Endothelial cell of umbilical vein (primary cell): ENCODE data around the gene RAB27B. TPM values are rescaled to one million over a fixed set of nuclear protein-coding genes. Genes with fewer than 3 reads are reported as not detected.

Source experiments
- BruUV-seq: library from RNA; stranded (reverse); fragments of 400-500 nt; replicated peaks from 2 replicates; lab custom pipeline; 2021; lab: Mats Ljungman, UMichigan
- CTCF ChIA-PET: fragments of 300-600, 350-600 bp; sonication (Branson Sonifier 250); formaldehyde crosslinking; loops from one replicate; lab custom pipeline; 2021; ENCODE audit warnings: antibody characterized with exemption, inconsistent platforms; lab: Charles Lee
- POLR2A ChIA-PET: fragments of 300-600, 350-600 bp; sonication (Branson Sonifier 250); formaldehyde crosslinking; loops from one replicate; lab custom pipeline; 2021; ENCODE audit warnings: antibody characterized with exemption, inconsistent platforms; lab: Charles Lee
- DNase-seq: peaks from one replicate; pipeline ENCODE4 v3.0.0-alpha.2; 2011; ENCODE audit warnings: low read depth, low spot score
- FAIRE-seq: peaks from 2 replicates; lab custom pipeline; 2011; peaks lifted over from hg19 to GRCh38; lab: Jason Lieb, UNC
- H2AFZ ChIP-seq: 2 replicates; pipeline ENCODE4 v1.6.0; 2012; ENCODE audit warnings: low read depth, low read length, control low read depth, inconsistent platforms
- H3K27ac ChIP-seq: 2 replicates; pipeline ENCODE4 v1.5.1; 2011; ENCODE audit warnings: low read depth, mild to moderate bottlenecking, control low read depth, low read length, moderate library complexity; ENCODE audit not compliant: insufficient read depth
- H3K27me3 ChIP-seq, 2 experiments: 2 replicates each; pipeline versions ENCODE4 v1.6.0 to v1.6.1; 2011; ENCODE audit warnings: low read length in 2 of 2, mixed read lengths in 1 of 2; ENCODE audit not compliant: control insufficient read depth in 2 of 2, insufficient read depth in 2 of 2
- H3K36me3 ChIP-seq, 2 experiments: 2 replicates in 1 of 2; 3 replicates in 1 of 2; pipeline ENCODE4 v1.5.1; 2011; ENCODE audit warnings: low read length in 2 of 2, mild to moderate bottlenecking in 1 of 2, moderate library complexity in 1 of 2; ENCODE audit not compliant: control insufficient read depth in 2 of 2, insufficient read depth in 2 of 2; ENCODE audit errors: extremely low read depth in 1 of 2
- H3K4me1 ChIP-seq: 3 replicates; pipeline ENCODE4 v1.5.1; 2011; ENCODE audit warnings: mild to moderate bottlenecking, low read length; ENCODE audit not compliant: control insufficient read depth, insufficient read depth; ENCODE audit errors: extremely low read depth
- H3K4me2 ChIP-seq: 2 replicates; pipeline ENCODE4 v1.6.1; 2011; ENCODE audit warnings: low read length, control low read depth, mixed read lengths; ENCODE audit not compliant: insufficient read depth
- H3K4me3 ChIP-seq, 3 experiments: fragments of 200-600 bp in 1 of 3; sonication (generic), shearing (Covaris generic) in 1 of 3; replicated peaks in 1 of 3; 2 replicates each; pipeline ENCODE4 v1.5.1; 2011 to 2016; ENCODE audit warnings: control low read depth in 3 of 3, low read length in 3 of 3, mild to moderate bottlenecking in 2 of 3, inconsistent platforms in 1 of 3, low read depth in 1 of 3, moderate library complexity in 1 of 3; ENCODE audit not compliant: insufficient read depth in 1 of 3
- H3K79me2 ChIP-seq: 2 replicates; pipeline ENCODE4 v1.6.0; 2012; ENCODE audit warnings: low read length, inconsistent platforms; ENCODE audit not compliant: control insufficient read depth, insufficient read depth
- H3K9ac ChIP-seq: replicated peaks from 2 replicates; pipeline ENCODE3; 2011; ENCODE audit warnings: low read length, control low read depth; ENCODE audit not compliant: insufficient read depth; ENCODE audit errors: extremely low read depth
- H3K9me1 ChIP-seq: replicated peaks from 3 replicates; pipeline ENCODE4 v1.6.0; 2011; ENCODE audit warnings: mild to moderate bottlenecking, low read length; ENCODE audit not compliant: control insufficient read depth, insufficient read depth; ENCODE audit errors: extremely low read depth
- H3K9me3 ChIP-seq: replicated peaks from 2 replicates; pipeline ENCODE4 v1.5.1; 2012; ENCODE audit warnings: low read length, inconsistent platforms; ENCODE audit not compliant: control insufficient read depth, insufficient read depth
- H4K20me1 ChIP-seq: replicated peaks from 2 replicates; pipeline ENCODE3; 2011; ENCODE audit warnings: mild to moderate bottlenecking, low read length; ENCODE audit not compliant: control insufficient read depth, insufficient read depth; ENCODE audit errors: extremely low read depth
- CTCF ChIP-seq, 2 donors: IDR thresholded peaks; 1 replicate in 1 of 2; 2 replicates in 1 of 2; pipeline ENCODE4 v1.5.1; 2011; ENCODE audit warnings: low read length in 2 of 2, mild to moderate bottlenecking in 2 of 2, moderate library complexity in 2 of 2, control low read depth in 1 of 2, inconsistent platforms in 1 of 2, low read depth in 1 of 2; ENCODE audit not compliant: insufficient read depth in 1 of 2; ENCODE audit errors: extremely low read depth in 1 of 2
- EZH2 ChIP-seq: IDR thresholded peaks from 2 replicates; pipeline ENCODE4 v1.6.1; 2012; ENCODE audit warnings: borderline replicate concordance, low read depth, mild to moderate bottlenecking, moderate library complexity, low read length, inconsistent platforms; ENCODE audit not compliant: severe bottlenecking
- FOS ChIP-seq: IDR thresholded peaks from 2 replicates; pipeline ENCODE4 v1.6.1; 2011; ENCODE audit warnings: mild to moderate bottlenecking, low read length, moderate library complexity, borderline replicate concordance; ENCODE audit not compliant: insufficient read depth
- GATA2 ChIP-seq: IDR thresholded peaks from 2 replicates; pipeline ENCODE4 v1.7.0; 2011; ENCODE audit warnings: low read depth, mild to moderate bottlenecking, moderate library complexity, mixed read lengths, low read length; ENCODE audit not compliant: insufficient read length, insufficient read depth
- JUN ChIP-seq: IDR thresholded peaks from 2 replicates; pipeline ENCODE4 v1.6.1; 2011; ENCODE audit warnings: borderline replicate concordance, low read depth; ENCODE audit not compliant: insufficient read length, insufficient read depth
- MAX ChIP-seq: IDR thresholded peaks from 2 replicates; pipeline ENCODE4 v1.6.1; 2011; ENCODE audit not compliant: insufficient read depth, insufficient read length
- MYC ChIP-seq: IDR thresholded peaks from one replicate; pipeline ENCODE4 v1.6.1; 2011; ENCODE audit warnings: mild to moderate bottlenecking, low read depth, low read length
- POLR2A ChIP-seq: IDR thresholded peaks from 2 replicates; pipeline ENCODE4 v1.6.1; 2012; ENCODE audit warnings: low read depth, mild to moderate bottlenecking, control low read depth, low read length
- POLR2AphosphoS5 ChIP-seq: IDR thresholded peaks from 2 replicates; pipeline ENCODE4 v1.6.1; 2012; ENCODE audit warnings: low read depth, mild to moderate bottlenecking, control low read depth, low read length, moderate library complexity; ENCODE audit not compliant: insufficient read depth
- dilution Hi-C: fragments of 300-500 bp; cut with MboI; formaldehyde crosslinking; loops from one replicate; pipeline ENCODE4 v1.15.0; 2019; ENCODE audit warnings: low sequenced_read_pairs; ENCODE audit not compliant: extremely low pct_ligation_motif_present
- intact Hi-C: fragments of 100-400 bp; cut with micrococcal nuclease; formaldehyde crosslinking; loops from one replicate; pipeline ENCODE4 v1.10.0; 2022
- polyA plus RNA-seq, 4 experiments: library from polyadenylated mRNA; depleted of rRNA in 3 of 4; stranded (reverse) in 3 of 4; unstranded in 1 of 4; fragments of >200 nt; gene quantifications; 2 replicates each; pipeline versions ENCODE4 v1.2.1 to v1.2.3, GENCODE V29; 2011 to 2012; ENCODE audit warnings: missing spikeins in 1 of 4
- total RNA-seq: library from RNA; stranded (reverse); gene quantifications from 2 replicates; pipeline ENCODE4 v1.2.3, GENCODE V29; 2021

RAB27B gene
- total and polyA plus RNA-seq, 2 donors (not counting 3 experiments of a cell fraction or from before 2014, with no cell fraction given): not detected

- intact Hi-C loops (no loop called here), dilution Hi-C loops (no loop called here)
- Histone ChIP-seq H3K9me1 (no peaks in the 10 kb centered on the region), H3K4me2 (no peak overlapping the region), H2AFZ (no peak overlapping the region), H3K4me3 (no peak overlapping the region), H3K79me2 (no peaks in the 10 kb centered on the region), H3K9me3 (no peaks in the 10 kb centered on the region), H3K9ac (no peak overlapping the region), H3K36me3 (no peaks in the 10 kb centered on the region), H3K27ac (no peak overlapping the region), H3K27me3 (peaks cover 5 to 12% of the 10 kb centered on the region in 2 experiments), H4K20me1 (no peaks in the 10 kb centered on the region), H3K4me1 (no peaks in the 10 kb centered on the region)
- DNase-seq (no peak), FAIRE-seq (no peak)
- no peak for TF ChIP-seq FOS
- TF ChIP-seq CTCF (IDR thresholded peaks at IDR 0.05; ENCODE audit: extremely low read depth in 1 of 2, insufficient read depth in 1 of 2, low read depth in 1 of 2, low read length in 2 of 2): no peak
- TF ChIP-seq GATA2: no peak
- no peak for TF ChIP-seq POLR2AphosphoS5
- TF ChIP-seq MAX: no peak
- TF ChIP-seq MYC: no peak
- TF ChIP-seq EZH2: no peak
- no peak for TF ChIP-seq JUN
- no peak for TF ChIP-seq POLR2A
- BruUV-seq: no TSS peak
- POLR2A ChIA-PET: no interaction called here
- CTCF ChIA-PET: interaction anchor here (0.7 to 1.2 kb wide), 2 partner anchors 32 to 200 kb away, joined by 3 read pairs; no protein-coding TSS in a partner anchor
Observed at GRCh38 chr18:54879691-54880090, 51.4 kb downstream of the RAB27B start.
